KMS-11 (cell line): ENCODE data around the gene METAP1.

Experiments used
- H2AFZ ChIP-seq: fragments of 200-600 bp; sonication (generic); 2 replicates; pipeline ENCODE4 v1.6.1; 2016; ENCODE audit warnings: antibody characterized with exemption, mixed run types, low read depth
- H3K27ac ChIP-seq: fragments of 200-600 bp; sonication (generic); 2 replicates; pipeline ENCODE4 v1.6.1; 2016; ENCODE audit warnings: mild to moderate bottlenecking, mixed run types
- H3K27me3 ChIP-seq: fragments of 200-600 bp; sonication (generic); 2 replicates; pipeline ENCODE4 v1.6.1; 2017; ENCODE audit warnings: mild to moderate bottlenecking, low read depth, mixed run types, moderate library complexity; ENCODE audit not compliant: insufficient read depth
- H3K36me3 ChIP-seq: fragments of 200-600 bp; sonication (generic); 2 replicates; pipeline ENCODE4 v1.6.1; 2017; ENCODE audit warnings: mild to moderate bottlenecking, mixed run types; ENCODE audit not compliant: insufficient read depth
- H3K4me1 ChIP-seq: fragments of 200-600 bp; sonication (generic); 2 replicates; pipeline ENCODE4 v1.6.1; 2016; ENCODE audit warnings: mild to moderate bottlenecking, low read depth, mixed run types; ENCODE audit not compliant: poor library complexity, severe bottlenecking
- H3K4me2 ChIP-seq: fragments of 200-600 bp; sonication (generic); 2 replicates; pipeline ENCODE4 v1.7.0; 2016; ENCODE audit warnings: mild to moderate bottlenecking, mixed run types
- H3K4me3 ChIP-seq: fragments of 200-600 bp; sonication (generic); IDR thresholded peaks from 2 replicates; pipeline ENCODE4 v1.6.1; 2017; ENCODE audit warnings: low read depth, low read length, mixed read lengths; ENCODE audit not compliant: insufficient read depth
- H3K79me2 ChIP-seq: fragments of 200-600 bp; sonication (generic); 2 replicates; pipeline ENCODE4 v1.6.1; 2016; ENCODE audit warnings: low read depth, mixed run types; ENCODE audit not compliant: insufficient read depth
- H3K9ac ChIP-seq: fragments of 200-600 bp; sonication (generic); 2 replicates; pipeline ENCODE4 v1.6.1; 2016; ENCODE audit warnings: mild to moderate bottlenecking, mixed run types
- H4K20me1 ChIP-seq: fragments of 200-600 bp; sonication (generic); 2 replicates; pipeline ENCODE4 v1.6.1; 2016; ENCODE audit warnings: mild to moderate bottlenecking, mixed run types; ENCODE audit not compliant: insufficient read depth
- TF ChIP-seq, protein P1 (sequence below): fragments of 200-600 bp; sonication (generic); conservative IDR thresholded peaks from 2 replicates; pipeline ENCODE4 v1.6.1; 2017; ENCODE audit warnings: low read depth, mild to moderate bottlenecking, antibody characterized with exemption, low read length, moderate library complexity, mixed read lengths

The METAP1 gene

DNA sequence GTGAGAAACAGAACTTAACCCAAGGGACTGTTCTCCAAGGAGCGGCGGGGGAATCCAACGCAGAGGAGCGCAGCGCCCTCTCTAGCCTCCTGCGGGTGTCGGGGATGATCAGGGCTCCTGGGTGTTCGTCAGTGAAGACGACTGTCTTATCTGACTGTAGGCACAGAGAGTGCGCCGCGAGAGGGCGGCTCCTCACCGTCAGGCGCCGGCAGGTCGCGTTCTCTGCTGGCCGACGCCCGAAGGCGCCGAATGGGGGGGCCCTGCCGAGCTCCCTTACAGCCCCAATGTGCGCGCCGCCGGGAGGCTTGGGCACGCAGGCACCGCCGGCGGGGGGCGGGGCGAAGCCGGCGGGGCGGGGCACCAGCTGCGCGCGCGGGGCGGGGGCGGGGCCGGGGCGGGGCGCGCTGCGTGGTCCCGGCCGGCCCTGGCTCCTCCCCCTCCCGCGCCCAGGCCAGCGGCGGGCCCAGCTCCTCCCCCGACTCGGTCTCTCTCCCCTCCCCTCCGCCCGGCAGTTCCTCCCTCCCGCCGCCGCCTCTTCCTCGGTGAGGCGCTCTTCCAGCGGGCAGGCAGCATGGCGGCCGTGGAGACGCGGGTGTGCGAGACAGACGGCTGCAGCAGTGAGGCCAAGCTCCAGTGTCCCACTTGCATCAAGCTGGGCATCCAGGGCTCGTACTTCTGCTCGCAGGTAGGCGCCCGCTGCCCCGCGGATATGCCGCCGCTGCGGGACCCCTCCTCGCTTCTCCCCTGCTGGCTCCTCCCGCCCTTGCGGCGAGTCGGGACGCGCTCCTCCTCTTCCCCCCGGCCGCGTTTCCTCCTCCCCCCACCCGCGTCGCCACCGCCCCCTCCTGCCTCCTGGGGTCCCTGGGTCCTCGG is at the start of gene METAP1:
Gene METAP1 (plus strand): TSS at position 539 of the 873 bp plus-strand sequence. CDS start 33 bp downstream, at position 572.
- TF ChIP-seq, protein P1, sequence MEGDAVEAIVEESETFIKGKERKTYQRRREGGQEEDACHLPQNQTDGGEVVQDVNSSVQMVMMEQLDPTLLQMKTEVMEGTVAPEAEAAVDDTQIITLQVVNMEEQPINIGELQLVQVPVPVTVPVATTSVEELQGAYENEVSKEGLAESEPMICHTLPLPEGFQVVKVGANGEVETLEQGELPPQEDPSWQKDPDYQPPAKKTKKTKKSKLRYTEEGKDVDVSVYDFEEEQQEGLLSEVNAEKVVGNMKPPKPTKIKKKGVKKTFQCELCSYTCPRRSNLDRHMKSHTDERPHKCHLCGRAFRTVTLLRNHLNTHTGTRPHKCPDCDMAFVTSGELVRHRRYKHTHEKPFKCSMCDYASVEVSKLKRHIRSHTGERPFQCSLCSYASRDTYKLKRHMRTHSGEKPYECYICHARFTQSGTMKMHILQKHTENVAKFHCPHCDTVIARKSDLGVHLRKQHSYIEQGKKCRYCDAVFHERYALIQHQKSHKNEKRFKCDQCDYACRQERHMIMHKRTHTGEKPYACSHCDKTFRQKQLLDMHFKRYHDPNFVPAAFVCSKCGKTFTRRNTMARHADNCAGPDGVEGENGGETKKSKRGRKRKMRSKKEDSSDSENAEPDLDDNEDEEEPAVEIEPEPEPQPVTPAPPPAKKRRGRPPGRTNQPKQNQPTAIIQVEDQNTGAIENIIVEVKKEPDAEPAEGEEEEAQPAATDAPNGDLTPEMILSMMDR, result peak; percentile 63
- Histone ChIP-seq H2AFZ (peak within 1 kb of the TSS; percentile 99), H4K20me1 (no peaks in the 10 kb centered on the region; the same call in 1 of the 2 replicates), H3K4me1 (peaks cover 20% of the 10 kb centered on the region), H3K36me3 (no peaks in the 10 kb centered on the region), H3K27me3 (no peaks in the 10 kb centered on the region), H3K9ac (peak within 1 kb of the TSS; percentile 91), H3K4me2 (peak within 1 kb of the TSS; percentile 87), H3K4me3 (no peak within 1 kb of the TSS), H3K27ac (peak within 1 kb of the TSS; percentile 74), H3K79me2 (peaks cover 45% of the 10 kb centered on the region)

DNA sequence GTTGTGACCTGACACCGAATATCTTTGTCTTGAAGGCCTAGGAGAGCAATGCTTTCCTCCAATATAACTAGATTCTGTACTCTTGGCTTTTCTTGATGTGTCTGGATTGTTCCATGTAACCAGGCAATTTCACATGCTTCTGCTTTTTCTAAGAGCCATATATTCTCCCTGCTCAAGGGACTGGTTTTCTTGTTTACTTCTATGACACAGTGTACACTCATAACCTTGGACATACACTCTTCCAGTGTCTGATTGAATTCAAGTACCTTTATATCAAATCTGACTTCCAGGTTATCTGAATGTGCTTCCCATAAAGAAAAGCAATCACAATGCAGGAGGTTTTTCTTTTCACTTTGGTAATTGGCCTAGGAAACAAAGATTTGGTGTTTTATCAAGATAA is 49.2 kb upstream of the METAP1 start:
- no peaks in the 10 kb centered on the region for H3K4me1 ChIP-seq
- no peak overlapping the region for H3K27ac ChIP-seq
- no peak overlapping the region for H2AFZ ChIP-seq
- TF ChIP-seq, protein P1, result no peak
- H3K27me3 ChIP-seq, result no peaks in the 10 kb centered on the region
- no peaks in the 10 kb centered on the region; the same call in 1 of the 2 replicates for H4K20me1 ChIP-seq
- H3K9ac ChIP-seq, result no peak overlapping the region
- no peaks in the 10 kb centered on the region for H3K36me3 ChIP-seq
- no peaks in the 10 kb centered on the region for H3K79me2 ChIP-seq
- no peak overlapping the region for H3K4me3 ChIP-seq
- H3K4me2 ChIP-seq, result no peak overlapping the region

DNA sequence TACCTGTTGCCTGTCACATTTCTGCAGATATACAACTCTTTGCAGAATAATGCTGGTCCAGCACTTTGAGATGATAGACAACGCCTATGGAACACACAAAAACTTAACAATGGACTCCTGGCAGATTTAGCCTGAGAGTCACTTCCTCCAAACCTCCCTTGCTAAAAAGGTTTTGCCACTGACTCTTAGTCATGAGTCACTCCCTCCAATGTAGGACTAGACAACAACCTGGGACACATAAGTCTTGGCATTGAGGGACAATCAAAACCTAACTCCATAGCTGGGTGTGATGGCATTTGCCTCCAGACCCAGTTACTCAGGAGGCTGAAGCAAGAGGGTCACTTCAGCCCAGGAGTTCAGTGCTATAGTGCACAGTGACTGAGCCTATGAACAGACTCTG is 44.6 kb upstream of the METAP1 start:
- H3K36me3 ChIP-seq, result no peaks in the 10 kb centered on the region
- no peaks in the 10 kb centered on the region for H3K27me3 ChIP-seq
- no peak overlapping the region for H3K27ac ChIP-seq
- no peak overlapping the region for H3K4me2 ChIP-seq
- H3K4me1 ChIP-seq, result no peaks in the 10 kb centered on the region
- TF ChIP-seq, protein P1, result no peak
- no peak overlapping the region for H3K4me3 ChIP-seq
- H3K9ac ChIP-seq, result no peak overlapping the region
- no peak overlapping the region for H2AFZ ChIP-seq
- no peaks in the 10 kb centered on the region for H3K79me2 ChIP-seq
- H4K20me1 ChIP-seq, result no peaks in the 10 kb centered on the region

DNA sequence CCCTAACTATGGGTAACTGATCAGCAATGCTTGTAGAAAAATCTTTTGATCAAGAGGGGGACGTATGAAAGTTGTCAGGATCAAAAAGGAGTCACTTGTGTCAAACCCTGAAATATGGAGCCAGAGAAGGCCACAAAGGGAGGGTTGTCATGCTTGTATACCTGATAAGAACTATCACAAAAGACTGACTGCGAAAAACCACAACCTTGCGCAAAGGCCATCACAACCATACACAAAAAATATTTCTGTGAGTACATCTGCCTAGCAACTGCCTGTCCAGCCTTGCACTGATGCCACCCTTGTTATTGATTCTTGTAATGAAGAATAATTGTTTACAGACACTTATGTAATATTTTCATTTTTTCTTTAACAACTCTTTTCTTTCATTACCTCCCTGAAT is 43.8 kb upstream of the METAP1 start:
- Histone ChIP-seq H3K27ac (no peak overlapping the region), H3K9ac (no peak overlapping the region), H3K4me2 (no peak overlapping the region), H3K27me3 (no peaks in the 10 kb centered on the region), H3K36me3 (no peaks in the 10 kb centered on the region), H3K4me1 (no peaks in the 10 kb centered on the region), H4K20me1 (no peaks in the 10 kb centered on the region), H3K79me2 (no peaks in the 10 kb centered on the region), H3K4me3 (no peak overlapping the region), H2AFZ (no peak overlapping the region)
- TF ChIP-seq, protein P1, result no peak
